Sigmoid colon (tissue), 7 donors: ENCODE measurements around the gene TRAPPC12. TPM values are rescaled to one million over a fixed set of nuclear protein-coding genes. Genes with fewer than 3 reads are reported as not detected.

Experiments used
- DNase-seq: peaks from one replicate; pipeline ENCODE4 v3.0.0-alpha.2; 2019
- H3K27ac ChIP-seq, 4 donors: fragments of 200-600 bp; sonication (generic); one replicate each; pipeline ENCODE4 v1.5.1; 2016 to 2019; ENCODE audit warnings: mild to moderate bottlenecking in 1 of 4
- H3K27me3 ChIP-seq, 3 donors: fragments of 200-600 bp; sonication (generic); one replicate each; pipeline ENCODE4 v1.5.1; 2019; ENCODE audit warnings: mild to moderate bottlenecking in 1 of 3
- H3K36me3 ChIP-seq, 4 donors: fragments of 200-600 bp; sonication (generic); one replicate each; pipeline ENCODE4 v1.5.1; 2016 to 2019
- H3K4me1 ChIP-seq, 4 donors: fragments of 200-600 bp; sonication (generic); one replicate each; pipeline ENCODE4 v1.5.1; 2017 to 2019
- H3K4me3 ChIP-seq, 4 donors: fragments of 200-600 bp; sonication (generic); one replicate each; pipeline ENCODE4 v1.5.1; 2017 to 2019; ENCODE audit warnings: mild to moderate bottlenecking in 2 of 4, moderate library complexity in 1 of 4
- H3K9me3 ChIP-seq, 4 donors: fragments of 200-600 bp in 3 of 4; sonication (generic) in 3 of 4; one replicate each; pipeline versions ENCODE4 v1.5.1 to v1.6.1; 2013 to 2019
- EP300 ChIP-seq, 4 donors: sonication (generic); formaldehyde crosslinking; IDR thresholded peaks; one replicate each; pipeline ENCODE4 v1.6.1; 2017; ENCODE audit warnings: antibody characterized with exemption in 4 of 4
- POLR2A ChIP-seq, 2 donors: fragments of 450-650 bp; IDR thresholded peaks; one replicate each; pipeline ENCODE4 v1.6.1; 2016; ENCODE audit warnings: antibody characterized with exemption in 2 of 2, mild to moderate bottlenecking in 2 of 2, moderate library complexity in 2 of 2
- POLR2AphosphoS5 ChIP-seq, 4 donors: sonication (generic); formaldehyde crosslinking; IDR thresholded peaks; one replicate each; pipeline ENCODE4 v1.6.1; 2017; ENCODE audit warnings: antibody characterized with exemption in 4 of 4
- WGBS, 2 donors: extraction: QIAGEN DNeasy Blood & Tissue Kit; methylation state at CpG; one replicate each; pipeline ENCODE4 v1.1.7; 2013; 5-methylcytosine and 5-hydroxymethylcytosine counted together
- intact Hi-C: fragments of 100-400 bp; cut with DNase I; formaldehyde crosslinking; loops from one replicate; pipeline ENCODE4 v1.15.1; 2023
- polyA plus RNA-seq, 3 donors: library from polyadenylated mRNA; stranded (reverse); fragments of 200-250 nt; gene quantifications; one replicate each; pipeline ENCODE4 v1.2.3, GENCODE V29; 2013
- total RNA-seq, 4 donors: library from RNA; depleted of rRNA; stranded (reverse); fragments of >200 nt; gene quantifications; one replicate each; pipeline ENCODE4 v1.1.0, GENCODE V29; 2016
- TF ChIP-seq, protein P1 (sequence below), 4 experiments: fragments of 450-650 bp in 3 of 4; fragments of 200-600 bp in 1 of 4; IDR thresholded peaks; one replicate each; pipeline ENCODE4 v1.5.1; 2016 to 2019; ENCODE audit warnings: antibody characterized with exemption in 4 of 4, mild to moderate bottlenecking in 3 of 4, moderate library complexity in 2 of 4
- donor health status: healthy with polysubstance abuse.
- donor health status: Bipolar disorder and iron deficiency.
- donor health status: healthy.

The TRAPPC12 gene
- total and polyA plus RNA-seq, 7 donors: 22.7 to 79.5 (median 50.5) TPM

DNA sequence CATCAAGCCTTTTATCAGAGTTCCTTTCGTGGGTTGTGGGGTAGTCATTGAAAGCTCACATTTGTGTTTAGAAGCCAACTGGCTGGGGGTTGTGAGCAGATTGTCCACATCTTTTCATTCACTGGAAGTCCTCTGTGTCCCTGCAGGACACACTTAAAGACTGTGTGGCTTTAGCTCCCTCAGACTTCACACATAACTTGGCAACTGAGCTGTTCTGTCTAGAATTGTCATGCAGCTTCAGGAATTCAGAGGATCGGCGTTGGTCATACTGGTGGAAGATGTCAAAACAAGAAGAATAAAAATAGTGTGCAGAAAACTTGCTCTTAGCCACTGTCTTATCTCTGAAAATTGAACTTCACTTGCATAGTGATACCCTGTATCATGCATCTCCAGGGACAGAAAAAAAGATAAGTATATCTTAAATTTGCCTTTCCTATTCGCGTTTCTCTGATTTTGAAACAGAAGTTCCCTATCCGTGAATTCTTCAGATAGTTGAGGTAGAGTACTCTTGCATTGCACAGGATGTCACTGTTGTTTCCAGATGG, 49.6 kb downstream of the TRAPPC12 start:
- intact Hi-C loops: no loop called here
- WGBS, 2 donors: 95 to 96% methylated on average over 6 of the region's 6 CpGs
- Histone ChIP-seq H3K36me3 (peaks cover 7 to 86% (median 22%) of the 10 kb centered on the region in 4 donors), H3K4me1 (no peaks in the 10 kb centered on the region), H3K4me3 (no peak overlapping the region), H3K27me3 (no peaks in the 10 kb centered on the region), H3K9me3 (no peaks in the 10 kb centered on the region), H3K27ac (no peak overlapping the region)
- TF ChIP-seq EP300 (IDR thresholded peaks at IDR 0.05) (no peak), POLR2AphosphoS5 (IDR thresholded peaks at IDR 0.05) (no peak), POLR2A (IDR thresholded peaks at IDR 0.05) (no peak)
- TF ChIP-seq, protein P1, sequence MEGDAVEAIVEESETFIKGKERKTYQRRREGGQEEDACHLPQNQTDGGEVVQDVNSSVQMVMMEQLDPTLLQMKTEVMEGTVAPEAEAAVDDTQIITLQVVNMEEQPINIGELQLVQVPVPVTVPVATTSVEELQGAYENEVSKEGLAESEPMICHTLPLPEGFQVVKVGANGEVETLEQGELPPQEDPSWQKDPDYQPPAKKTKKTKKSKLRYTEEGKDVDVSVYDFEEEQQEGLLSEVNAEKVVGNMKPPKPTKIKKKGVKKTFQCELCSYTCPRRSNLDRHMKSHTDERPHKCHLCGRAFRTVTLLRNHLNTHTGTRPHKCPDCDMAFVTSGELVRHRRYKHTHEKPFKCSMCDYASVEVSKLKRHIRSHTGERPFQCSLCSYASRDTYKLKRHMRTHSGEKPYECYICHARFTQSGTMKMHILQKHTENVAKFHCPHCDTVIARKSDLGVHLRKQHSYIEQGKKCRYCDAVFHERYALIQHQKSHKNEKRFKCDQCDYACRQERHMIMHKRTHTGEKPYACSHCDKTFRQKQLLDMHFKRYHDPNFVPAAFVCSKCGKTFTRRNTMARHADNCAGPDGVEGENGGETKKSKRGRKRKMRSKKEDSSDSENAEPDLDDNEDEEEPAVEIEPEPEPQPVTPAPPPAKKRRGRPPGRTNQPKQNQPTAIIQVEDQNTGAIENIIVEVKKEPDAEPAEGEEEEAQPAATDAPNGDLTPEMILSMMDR (IDR thresholded peaks at IDR 0.05): no peak
- no peak for DNase-seq

DNA sequence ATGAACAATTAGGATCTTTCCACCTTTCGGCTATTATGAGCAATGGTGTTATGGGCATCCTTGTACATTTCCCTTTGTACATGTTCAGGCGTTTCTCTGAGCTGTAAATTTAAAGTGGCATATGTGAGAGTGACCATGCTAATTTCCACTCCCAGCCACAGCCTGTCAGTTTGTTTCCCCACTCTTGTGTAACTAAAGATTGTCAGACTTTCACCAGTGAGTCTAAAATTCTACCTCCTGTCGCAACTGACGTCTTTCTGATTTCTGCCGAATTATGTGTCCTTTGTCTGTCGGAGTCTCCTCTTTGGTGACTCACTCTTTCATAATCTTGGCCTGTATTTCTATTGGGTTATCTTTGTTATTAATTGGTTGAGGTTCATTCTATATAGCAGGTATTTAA, 50.7 kb downstream of the TRAPPC12 start:
- H3K4me3 ChIP-seq: no peak overlapping the region
- H3K27ac ChIP-seq: no peak overlapping the region
- no peak for TF ChIP-seq POLR2AphosphoS5 (IDR thresholded peaks at IDR 0.05)
- TF ChIP-seq, protein P1 (IDR thresholded peaks at IDR 0.05): no peak
- DNase-seq: no peak
- 94% methylated on average over 6 of the region's 6 CpGs for WGBS, 2 donors
- H3K27me3 ChIP-seq: no peaks in the 10 kb centered on the region
- no peaks in the 10 kb centered on the region for H3K9me3 ChIP-seq
- H3K4me1 ChIP-seq: no peaks in the 10 kb centered on the region
- H3K36me3 ChIP-seq: peaks cover 7 to 88% (median 16%) of the 10 kb centered on the region in 4 donors
- intact Hi-C loops: no loop called here

DNA sequence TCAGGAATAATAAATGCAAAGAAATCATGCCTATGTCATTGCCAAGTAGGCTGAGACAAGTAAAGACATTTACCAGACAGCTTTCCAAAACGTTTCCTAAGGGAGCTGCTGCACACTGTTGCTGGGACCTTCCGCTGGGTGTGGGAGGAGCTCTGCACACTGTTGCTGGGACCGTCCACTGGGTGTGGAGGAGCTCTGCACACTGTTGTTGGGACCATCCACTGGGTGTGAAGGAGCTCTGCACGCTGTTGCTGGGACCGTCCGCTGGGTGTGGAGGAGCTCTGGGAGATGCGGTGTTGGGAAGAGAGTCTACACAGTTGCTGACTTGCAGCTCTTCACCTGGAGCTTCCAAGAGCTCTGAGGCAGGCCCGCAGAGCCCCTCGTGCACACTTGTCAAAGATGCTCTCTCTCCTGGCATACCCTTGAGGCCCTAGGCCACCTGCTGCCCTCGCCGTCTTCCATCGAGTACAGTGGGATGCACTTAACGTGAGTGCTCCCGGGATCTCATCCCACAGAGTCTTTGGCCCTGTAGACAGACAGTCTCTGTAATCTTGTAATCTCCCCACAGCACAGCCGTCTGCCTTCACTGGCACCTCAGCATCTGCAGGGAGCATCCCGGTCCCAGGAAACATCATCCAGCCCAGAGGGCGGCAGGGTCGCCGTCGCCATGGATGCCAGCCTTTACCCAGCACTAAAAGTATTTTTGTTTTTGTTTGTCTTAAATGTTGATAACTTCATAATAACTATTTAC, 51.4 kb downstream of the TRAPPC12 start:
- H3K9me3 ChIP-seq: no peaks in the 10 kb centered on the region
- intact Hi-C loops: no loop called here
- DNase-seq: no peak
- TF ChIP-seq POLR2AphosphoS5 (IDR thresholded peaks at IDR 0.05) (no peak), POLR2A (IDR thresholded peaks at IDR 0.05) (no peak), EP300 (IDR thresholded peaks at IDR 0.05) (no peak)
- TF ChIP-seq, protein P1 (IDR thresholded peaks at IDR 0.05): no peak
- peaks cover 4 to 81% (median 13%) of the 10 kb centered on the region in 4 donors for H3K36me3 ChIP-seq
- H3K27me3 ChIP-seq: no peaks in the 10 kb centered on the region
- no peaks in the 10 kb centered on the region for H3K4me1 ChIP-seq
- H3K27ac ChIP-seq: no peak overlapping the region
- WGBS, 2 donors: 95 to 97% methylated on average over 20 of the region's 20 CpGs
- H3K4me3 ChIP-seq: no peak overlapping the region

DNA sequence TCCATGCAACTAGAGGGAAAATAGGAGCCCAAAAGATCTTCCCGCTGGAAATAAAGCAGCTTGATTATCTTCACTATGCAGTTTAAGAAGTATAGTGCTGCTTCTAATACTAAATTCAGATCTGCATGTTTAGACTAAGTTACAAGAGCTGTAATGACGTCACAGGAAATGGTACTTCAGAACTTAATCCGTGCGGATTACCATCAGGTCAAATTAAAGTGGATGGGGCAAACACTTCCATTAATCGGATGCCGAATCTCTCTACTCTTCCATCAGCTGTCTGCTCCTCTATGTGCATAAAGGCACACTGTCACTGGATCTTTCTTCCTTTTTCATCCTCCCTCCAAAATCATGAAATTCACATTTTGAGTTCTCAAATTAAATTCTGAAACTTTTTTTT, 52.6 kb downstream of the TRAPPC12 start:
- 82 to 83% methylated on average over 6 of the region's 6 CpGs for WGBS, 2 donors
- no peak for DNase-seq
- Histone ChIP-seq H3K4me1 (no peaks in the 10 kb centered on the region), H3K36me3 (peaks cover 0 to 71% (median 7%) of the 10 kb centered on the region in 4 donors), H3K9me3 (no peaks in the 10 kb centered on the region), H3K4me3 (no peak overlapping the region), H3K27me3 (no peaks in the 10 kb centered on the region), H3K27ac (no peak overlapping the region)
- TF ChIP-seq EP300 (IDR thresholded peaks at IDR 0.05): no peak
- no peak for TF ChIP-seq POLR2A (IDR thresholded peaks at IDR 0.05)
- TF ChIP-seq, protein P1 (IDR thresholded peaks at IDR 0.05): no peak
- TF ChIP-seq POLR2AphosphoS5 (IDR thresholded peaks at IDR 0.05): no peak
- intact Hi-C loops: no loop called here
